WI38 (cell line): ENCODE measurements around the gene SLC9B2.

Source experiments
- H3K4me3 ChIP-seq: 2 replicates; pipeline ENCODE4 v1.5.1; 2011; ENCODE audit warnings: low read depth, mild to moderate bottlenecking, control low read depth, low read length
- TF ChIP-seq, protein P1 (sequence below): IDR thresholded peaks from 2 replicates; pipeline ENCODE4 v1.5.1; 2012; ENCODE audit warnings: low read depth, mild to moderate bottlenecking, control low read depth, low read length

Gene SLC9B2, protein sequence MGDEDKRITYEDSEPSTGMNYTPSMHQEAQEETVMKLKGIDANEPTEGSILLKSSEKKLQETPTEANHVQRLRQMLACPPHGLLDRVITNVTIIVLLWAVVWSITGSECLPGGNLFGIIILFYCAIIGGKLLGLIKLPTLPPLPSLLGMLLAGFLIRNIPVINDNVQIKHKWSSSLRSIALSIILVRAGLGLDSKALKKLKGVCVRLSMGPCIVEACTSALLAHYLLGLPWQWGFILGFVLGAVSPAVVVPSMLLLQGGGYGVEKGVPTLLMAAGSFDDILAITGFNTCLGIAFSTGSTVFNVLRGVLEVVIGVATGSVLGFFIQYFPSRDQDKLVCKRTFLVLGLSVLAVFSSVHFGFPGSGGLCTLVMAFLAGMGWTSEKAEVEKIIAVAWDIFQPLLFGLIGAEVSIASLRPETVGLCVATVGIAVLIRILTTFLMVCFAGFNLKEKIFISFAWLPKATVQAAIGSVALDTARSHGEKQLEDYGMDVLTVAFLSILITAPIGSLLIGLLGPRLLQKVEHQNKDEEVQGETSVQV

DNA sequence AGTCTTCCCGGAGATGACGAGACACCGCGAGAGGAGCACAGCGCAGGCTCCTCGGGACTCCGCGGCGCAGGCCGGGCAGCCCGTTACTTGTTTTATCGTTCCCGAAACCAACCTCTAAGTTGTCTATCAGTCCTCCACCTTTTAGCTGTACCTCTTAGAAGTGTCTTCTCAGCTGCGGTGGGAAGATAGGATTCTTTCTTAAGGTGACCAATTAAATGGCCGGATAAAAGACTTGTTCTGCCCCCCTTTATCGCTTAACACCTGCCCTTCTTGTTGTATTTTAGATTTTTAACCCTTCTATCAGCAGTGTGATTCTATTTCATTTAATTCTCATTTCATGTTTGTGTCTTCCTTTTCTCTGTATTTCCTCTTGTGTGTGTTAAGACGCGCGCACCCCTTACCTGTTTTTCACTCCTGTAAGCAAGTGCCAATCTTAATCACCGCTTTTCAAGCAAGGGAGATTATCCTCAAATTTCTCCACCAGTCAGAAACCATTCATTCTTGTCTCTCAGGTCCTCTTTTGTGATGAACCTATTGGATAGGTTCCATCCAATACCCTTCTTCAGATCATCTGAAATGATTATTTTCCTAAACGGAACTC, at the start of gene SLC9B2:
SLC9B2 (minus strand) TSS at position 15 of the 601 bp plus-strand sequence. CDS start 9,211 bp downstream, outside the sequence.
- TF ChIP-seq, protein P1, sequence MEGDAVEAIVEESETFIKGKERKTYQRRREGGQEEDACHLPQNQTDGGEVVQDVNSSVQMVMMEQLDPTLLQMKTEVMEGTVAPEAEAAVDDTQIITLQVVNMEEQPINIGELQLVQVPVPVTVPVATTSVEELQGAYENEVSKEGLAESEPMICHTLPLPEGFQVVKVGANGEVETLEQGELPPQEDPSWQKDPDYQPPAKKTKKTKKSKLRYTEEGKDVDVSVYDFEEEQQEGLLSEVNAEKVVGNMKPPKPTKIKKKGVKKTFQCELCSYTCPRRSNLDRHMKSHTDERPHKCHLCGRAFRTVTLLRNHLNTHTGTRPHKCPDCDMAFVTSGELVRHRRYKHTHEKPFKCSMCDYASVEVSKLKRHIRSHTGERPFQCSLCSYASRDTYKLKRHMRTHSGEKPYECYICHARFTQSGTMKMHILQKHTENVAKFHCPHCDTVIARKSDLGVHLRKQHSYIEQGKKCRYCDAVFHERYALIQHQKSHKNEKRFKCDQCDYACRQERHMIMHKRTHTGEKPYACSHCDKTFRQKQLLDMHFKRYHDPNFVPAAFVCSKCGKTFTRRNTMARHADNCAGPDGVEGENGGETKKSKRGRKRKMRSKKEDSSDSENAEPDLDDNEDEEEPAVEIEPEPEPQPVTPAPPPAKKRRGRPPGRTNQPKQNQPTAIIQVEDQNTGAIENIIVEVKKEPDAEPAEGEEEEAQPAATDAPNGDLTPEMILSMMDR, result no peak
- H3K4me3 ChIP-seq, result peak within 1 kb of the TSS; percentile 78

DNA sequence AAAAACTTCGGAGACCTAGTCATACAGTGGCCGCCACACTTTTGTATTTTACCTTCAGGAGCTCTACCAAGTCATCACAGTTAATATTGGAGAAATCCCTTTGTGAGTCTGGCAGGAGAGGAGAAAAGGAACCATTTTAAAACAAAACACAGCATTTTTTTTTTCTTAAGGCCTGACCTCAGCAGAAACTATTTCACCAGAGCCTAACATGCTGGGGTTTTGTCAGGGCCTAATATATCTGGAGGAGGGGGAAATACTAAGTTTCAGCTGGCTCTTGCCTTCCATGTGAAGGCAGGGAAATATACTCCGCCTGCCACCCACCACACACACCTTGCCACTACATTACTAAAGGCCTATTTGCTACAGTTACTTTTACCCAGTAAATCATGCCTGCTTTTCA, 49.6 kb upstream of the SLC9B2 start:
- TF ChIP-seq, protein P1, result no peak
- H3K4me3 ChIP-seq, result no peak overlapping the region

DNA sequence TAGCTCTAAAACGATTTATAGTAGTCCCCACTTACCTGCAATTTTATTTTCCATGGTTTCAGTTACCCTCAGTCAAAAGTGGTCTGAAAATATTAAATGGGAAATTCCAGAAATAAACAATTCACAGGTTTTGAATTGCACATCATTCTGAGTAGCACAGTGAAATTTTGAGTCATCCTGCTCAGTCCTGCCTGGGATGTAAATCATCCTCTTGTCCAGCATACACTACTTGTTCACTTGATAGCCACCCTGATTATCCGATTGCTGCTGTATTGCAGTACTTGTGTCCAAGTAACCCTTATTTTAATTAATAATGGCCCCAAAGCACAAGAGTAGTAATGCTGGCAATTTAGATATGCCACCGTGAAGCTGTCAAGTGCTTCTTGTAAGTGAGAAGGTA, 46.6 kb upstream of the SLC9B2 start:
- H3K4me3 ChIP-seq, result no peak overlapping the region
- TF ChIP-seq, protein P1, result no peak

DNA sequence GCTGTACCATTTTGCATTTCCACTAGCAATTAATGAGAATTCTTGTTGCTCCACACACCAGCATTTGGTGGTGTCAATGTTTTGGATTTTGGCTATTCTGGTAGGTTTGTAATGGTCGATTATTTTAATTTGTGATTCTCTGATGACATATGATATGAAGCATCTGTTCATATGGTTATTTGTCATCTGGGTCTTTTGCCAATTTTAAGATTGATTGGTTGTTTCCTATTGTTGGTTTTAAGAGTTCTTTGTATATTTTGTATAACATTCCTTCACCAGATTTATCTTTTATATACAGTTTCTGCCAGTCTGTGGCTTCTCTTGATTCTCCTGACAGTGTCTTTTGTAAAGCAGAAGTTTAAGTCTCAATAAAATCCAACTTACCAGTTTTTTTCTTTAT, 41.6 kb upstream of the SLC9B2 start:
- no peak overlapping the region for H3K4me3 ChIP-seq
- TF ChIP-seq, protein P1, result no peak

DNA sequence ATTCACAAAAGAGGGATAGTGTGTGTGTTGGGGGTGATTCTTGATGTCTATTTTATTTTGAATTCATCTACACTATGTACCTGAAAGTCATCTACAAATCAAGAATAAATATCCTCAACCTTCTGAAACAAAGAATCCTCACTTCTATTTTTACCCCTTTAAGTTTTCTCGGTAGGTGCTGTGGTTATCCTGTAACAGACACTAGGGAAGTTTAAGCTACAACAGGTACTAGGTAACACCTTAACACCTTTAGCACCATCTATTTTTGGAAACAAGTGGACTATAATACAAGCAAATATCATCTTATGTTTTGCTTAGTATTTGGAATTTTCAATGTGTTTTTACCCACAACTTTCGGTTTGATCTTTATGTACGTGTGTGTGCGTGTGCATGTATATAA, 35.0 kb upstream of the SLC9B2 start:
- H3K4me3 ChIP-seq, result no peak overlapping the region
- TF ChIP-seq, protein P1, result no peak

DNA sequence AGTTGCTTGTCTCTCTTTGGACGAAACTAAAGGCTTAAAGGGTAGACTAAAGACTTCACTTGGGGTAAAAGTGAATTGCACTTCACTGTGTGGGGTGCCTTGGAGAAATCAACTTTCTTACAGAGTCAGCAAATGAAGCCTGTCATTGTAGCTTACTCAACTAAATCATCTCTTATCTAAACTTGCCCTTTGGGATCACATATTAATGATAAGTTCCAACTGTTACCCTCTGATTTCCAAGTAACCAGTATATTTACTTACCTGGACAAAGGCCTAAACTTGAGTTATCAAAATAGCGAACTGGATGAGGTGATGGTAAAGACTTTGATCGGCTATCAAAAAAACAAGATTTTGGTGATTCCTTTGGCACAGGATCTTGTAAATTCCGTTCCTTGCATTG, 32.0 kb upstream of the SLC9B2 start:
- H3K4me3 ChIP-seq, result no peak overlapping the region
- TF ChIP-seq, protein P1, result no peak
